Ammon's horn (tissue), 1 donor: ENCODE results near the gene ASPSCR1.

Experiments
- DNase-seq: peaks from one replicate; pipeline ENCODE4 v3.0.0-alpha.2; 2016; ENCODE audit warnings: low spot score

Gene ASPSCR1

GRCh38 chr17:81999587-81999975 is 22.2 kb downstream of the ASPSCR1 start:
- no peak for DNase-seq

- DNase-seq = no peak
These were observed 22.8 kb downstream of the ASPSCR1 start for GRCh38 chr17:81999976-82000802.

GRCh38 chr17:82000803-82001570 is 23.6 kb downstream of the ASPSCR1 start:
- no peak for DNase-seq

GRCh38 chr17:82001571-82002056 is 24.2 kb downstream of the ASPSCR1 start:
- no peak for DNase-seq

GRCh38 chr17:82003411-82004381 is 26.3 kb downstream of the ASPSCR1 start:
- no peak for DNase-seq

GRCh38 chr17:82004517-82005455 is 27.4 kb downstream of the ASPSCR1 start:
- no peak for DNase-seq

GRCh38 chr17:82005701-82006348 is 28.4 kb downstream of the ASPSCR1 start:
- DNase-seq = no peak

GRCh38 chr17:82006468-82007227 is 29.2 kb downstream of the ASPSCR1 start:
- peak; percentile 66 for DNase-seq

- no peak for DNase-seq
These were observed 29.7 kb downstream of the ASPSCR1 start for GRCh38 chr17:82007228-82007494.

- no peak for DNase-seq
These were observed 30.2 kb downstream of the ASPSCR1 start for GRCh38 chr17:82007495-82008257.

GRCh38 chr17:82008258-82008940 is 31.0 kb downstream of the ASPSCR1 start:
- no peak for DNase-seq

GRCh38 chr17:82008941-82009405 is 31.5 kb downstream of the ASPSCR1 start:
- DNase-seq = no peak

- DNase-seq = no peak
These were observed 32.0 kb downstream of the ASPSCR1 start for GRCh38 chr17:82009413-82009812.

- no peak for DNase-seq
These were observed 33.4 kb downstream of the ASPSCR1 start for GRCh38 chr17:82010575-82011525.

- DNase-seq = no peak
These were observed 34.3 kb downstream of the ASPSCR1 start for GRCh38 chr17:82011617-82012187.

- DNase-seq = no peak
These were observed 34.8 kb downstream of the ASPSCR1 start for GRCh38 chr17:82012261-82012639.
